Left lung (tissue), 10 donors: ENCODE data around the gene ICA1L. TPM values are rescaled to one million over a fixed set of nuclear protein-coding genes. Genes with fewer than 3 reads are reported as not detected.

ENCODE experiments used
- ATAC-seq: fragments of 200-7000 bp; cut with Tn5 transposase; one replicate; pipeline ENCODE4 v1.9.1; 2020; ENCODE audit warnings: moderate library complexity
- DNase-seq, 4 donors: peaks; one replicate each; pipeline ENCODE4 v3.0.0-alpha.2; 2013 to 2020
- H3K27ac ChIP-seq, 2 donors: fragments of 200-600 bp; sonication (generic) in 1 of 2; one replicate each; pipeline versions ENCODE4 v1.5.0 to v1.8.0; 2020 to 2021
- H3K27me3 ChIP-seq, 2 donors: fragments of 200-600 bp; sonication (generic) in 1 of 2; one replicate each; pipeline versions ENCODE4 v1.5.0 to v1.8.0; 2020 to 2021
- H3K36me3 ChIP-seq, 2 donors: fragments of 200-600 bp; sonication (generic) in 1 of 2; one replicate each; pipeline versions ENCODE4 v1.5.0 to v1.8.0; 2020 to 2021
- H3K4me1 ChIP-seq, 2 donors: fragments of 200-600 bp; one replicate each; pipeline ENCODE4 v1.8.0; 2021
- H3K4me3 ChIP-seq, 2 donors: fragments of 200-600 bp; sonication (generic) in 1 of 2; one replicate each; pipeline versions ENCODE4 v1.5.0 to v1.8.0; 2020 to 2021; ENCODE audit warnings: mild to moderate bottlenecking in 1 of 2
- H3K9me3 ChIP-seq, 2 donors: fragments of 200-600 bp; sonication (generic) in 1 of 2; one replicate each; pipeline versions ENCODE4 v1.5.0 to v1.8.0; 2020 to 2021
- CTCF ChIP-seq, 2 donors: fragments of 200-600 bp; sonication (generic) in 1 of 2; IDR thresholded peaks; one replicate each; pipeline versions ENCODE4 v1.5.0 to v1.8.0; 2021; ENCODE audit warnings: antibody characterized with exemption in 2 of 2
- intact Hi-C, 2 donors: fragments of 100-400 bp; cut with DNase I; formaldehyde crosslinking; loops; one replicate each; pipeline versions ENCODE4 v1.11.2 to v1.14.2; 2022
- polyA plus RNA-seq, 6 donors: library from polyadenylated mRNA; unstranded; fragments of 120-200 nt; gene quantifications; one replicate each; pipeline ENCODE4 v1.2.1, GENCODE V29; 2013; ENCODE audit not compliant: insufficient read length in 6 of 6
- total RNA-seq, 2 donors: library from RNA; stranded (reverse); fragmentation: NEBNext Ultra II Directional; extraction: Animal tissue kit (Norgen Biotek cat#: 25700); gene quantifications; one replicate each; pipeline ENCODE4 v1.2.1, GENCODE V29; 2021
- donor health status: DM: no; HTN: yes; CAD: no.
- donor health status: DM: no; HTN: no; CAD: no.

ICA1L gene
- total and polyA plus RNA-seq, 8 donors: 2.6 to 22.8 (median 21.1) TPM

- TF ChIP-seq CTCF (IDR thresholded peaks at IDR 0.05): no peak
- Histone ChIP-seq H3K4me1 (no peaks in the 10 kb centered on the region), H3K9me3 (no peaks in the 10 kb centered on the region), H3K36me3 (peaks cover 0 to under 1% of the 10 kb centered on the region in 2 donors), H3K27me3 (no peaks in the 10 kb centered on the region), H3K27ac (no peak overlapping the region), H3K4me3 (no peak overlapping the region)
- ATAC-seq: no peak
- intact Hi-C loops: no loop called here
- no peak for DNase-seq
Observed at GRCh38 chr2:202752071-202752470, 119.5 kb downstream of the ICA1L start.

- H3K9me3 ChIP-seq: no peaks in the 10 kb centered on the region
- H3K4me3 ChIP-seq: no peak overlapping the region
Observed at GRCh38 chr2:202750763-202751427, 120.7 kb downstream of the ICA1L start.

DNA sequence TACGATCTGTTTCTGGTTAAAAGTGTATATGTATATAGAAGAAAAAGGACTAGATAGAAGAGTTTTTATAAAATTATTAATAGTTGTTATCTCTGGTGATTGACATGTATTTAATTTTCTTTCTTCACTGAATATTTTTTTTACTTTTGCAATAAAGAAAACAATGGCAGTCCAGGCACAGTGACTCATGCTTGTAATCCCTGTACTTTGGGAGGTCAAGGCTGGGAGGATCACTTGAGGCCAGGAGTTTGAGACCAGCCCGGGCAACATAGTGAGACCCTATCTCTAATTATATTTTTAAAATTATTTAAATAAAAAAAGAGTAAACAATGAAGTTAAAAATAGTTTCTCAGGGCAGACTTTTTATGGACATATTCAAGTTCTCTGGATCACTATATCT lies 122.1 kb downstream of the ICA1L start:
- TF ChIP-seq CTCF (IDR thresholded peaks at IDR 0.05): no peak
- H3K27me3 ChIP-seq: no peaks in the 10 kb centered on the region
- DNase-seq (no peak), ATAC-seq (no peak)
- H3K36me3 ChIP-seq: no peaks in the 10 kb centered on the region
- peaks cover 0 to 2% of the 10 kb centered on the region in 2 donors for H3K9me3 ChIP-seq
- intact Hi-C loops: no loop called here
- no peaks in the 10 kb centered on the region for H3K4me1 ChIP-seq
- H3K4me3 ChIP-seq: no peak overlapping the region
- no peak overlapping the region for H3K27ac ChIP-seq

More at GRCh38 chr2:202750763-202751427, 120.7 kb downstream of the ICA1L start:
- no peak for TF ChIP-seq CTCF (IDR thresholded peaks at IDR 0.05)
- no peaks in the 10 kb centered on the region for H3K4me1 ChIP-seq
- intact Hi-C loops: no loop called here
- H3K27me3 ChIP-seq: no peaks in the 10 kb centered on the region
- no peaks in the 10 kb centered on the region for H3K36me3 ChIP-seq
- ATAC-seq (no peak), DNase-seq (no peak)
- H3K27ac ChIP-seq: no peak overlapping the region

GRCh38 chr2:202743613-202744012 lies 128.0 kb downstream of the ICA1L start:
- ATAC-seq: no peak
- peaks cover 0 to 16% of the 10 kb centered on the region in 2 donors for H3K9me3 ChIP-seq

DNA sequence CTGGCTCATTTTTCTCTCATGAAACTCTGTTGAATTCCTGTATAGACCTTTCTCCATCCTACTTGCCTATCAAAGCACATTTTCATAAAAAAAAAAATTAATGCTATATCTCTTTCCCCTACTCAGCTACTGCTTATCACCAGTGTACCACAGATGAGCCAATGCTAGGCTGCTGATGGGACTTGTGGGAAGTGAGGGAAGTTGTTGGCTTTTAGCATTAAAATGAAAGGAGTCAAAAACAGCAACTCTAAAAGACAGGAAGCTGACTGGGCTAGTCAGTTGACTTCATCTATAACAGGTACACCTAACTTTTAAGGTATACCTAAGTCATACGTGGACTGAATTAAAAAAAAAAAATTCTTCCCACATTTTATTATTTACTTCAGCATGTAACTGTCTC lies 134.7 kb downstream of the ICA1L start:
- Histone ChIP-seq H3K4me3 (no peak overlapping the region), H3K9me3 (peaks cover 0 to 16% of the 10 kb centered on the region in 2 donors), H3K36me3 (peaks cover 0 to 14% of the 10 kb centered on the region in 2 donors), H3K27me3 (no peaks in the 10 kb centered on the region), H3K27ac (no peak overlapping the region), H3K4me1 (no peaks in the 10 kb centered on the region)
- no peak for TF ChIP-seq CTCF (IDR thresholded peaks at IDR 0.05)
- intact Hi-C loops: no loop called here
- DNase-seq (no peak), ATAC-seq (no peak)

More at GRCh38 chr2:202743613-202744012, 128.0 kb downstream of the ICA1L start:
- Histone ChIP-seq H3K36me3 (no peaks in the 10 kb centered on the region), H3K4me1 (no peaks in the 10 kb centered on the region), H3K4me3 (no peak overlapping the region), H3K27me3 (no peaks in the 10 kb centered on the region), H3K27ac (no peak overlapping the region)
- no peak for TF ChIP-seq CTCF (IDR thresholded peaks at IDR 0.05)
- DNase-seq: no peak
- intact Hi-C loops: no loop called here
